Measurements from ENCODE around the gene REV1.
"Not testable (repeated sequence)": the region's sequence is repeated elsewhere in the genome, so short reads cannot be mapped to it uniquely, and the experiment has no call there.

Gene REV1

DNA sequence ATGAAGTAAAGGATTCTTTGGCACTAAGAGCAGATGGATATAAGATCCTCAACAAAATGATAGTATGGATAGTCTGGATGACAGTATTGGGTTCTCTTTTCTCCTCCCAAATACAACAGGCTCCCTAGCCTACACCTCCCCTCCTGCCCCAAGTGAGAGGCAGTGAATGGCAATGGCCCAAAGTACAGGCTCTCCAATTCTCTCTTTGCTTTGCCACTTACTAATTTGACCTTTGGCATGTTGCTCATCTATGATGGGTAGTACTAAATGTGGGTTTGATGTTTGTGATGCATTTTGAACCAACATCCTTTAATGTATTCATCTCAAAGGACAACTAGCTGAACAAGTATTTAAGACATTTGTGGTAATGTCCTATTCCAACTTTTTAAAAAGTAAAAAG lies 86.7 kb downstream of the REV1 start:
- no peak for DNase-seq (ENCODE audit: low spot score)

DNA sequence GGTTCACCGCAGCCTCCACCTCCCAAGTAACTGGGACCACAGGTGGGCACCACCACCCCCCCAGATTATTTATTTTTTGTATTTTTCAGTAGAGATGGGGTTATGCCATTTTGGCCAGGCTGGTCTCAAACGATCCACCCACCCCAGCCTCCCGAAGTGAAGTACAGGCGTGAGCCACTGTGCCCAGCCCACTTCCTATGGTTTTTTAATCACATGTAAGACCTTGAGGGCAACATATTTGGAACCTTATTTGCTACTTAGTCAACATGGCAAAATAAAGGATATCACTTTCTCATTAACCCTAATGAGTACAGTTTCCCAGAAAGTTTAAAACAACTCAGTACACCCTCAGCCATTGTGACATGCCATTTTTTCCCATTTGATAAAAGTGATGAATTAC lies 88.0 kb downstream of the REV1 start:
- no peak for DNase-seq (ENCODE audit: low spot score)

DNA sequence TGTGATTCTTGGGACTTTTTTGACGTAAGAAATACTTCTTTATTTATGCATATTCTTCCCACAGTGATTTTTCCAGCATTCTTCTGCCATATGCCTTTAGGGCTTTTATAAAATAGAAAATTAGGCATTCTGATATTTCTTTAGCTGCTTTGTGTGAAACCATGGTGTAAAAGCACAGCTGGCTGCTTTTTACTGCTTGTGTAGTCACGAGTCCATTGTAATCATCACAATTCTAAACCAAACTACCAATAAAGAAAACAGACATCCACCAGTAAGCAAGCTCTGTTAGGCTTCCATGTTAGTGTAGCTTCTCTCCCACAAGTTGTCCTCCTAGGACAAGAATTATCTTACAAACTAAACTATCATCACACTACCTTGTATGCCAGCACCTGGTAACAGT lies 90.0 kb downstream of the REV1 start:
- no peak for DNase-seq (ENCODE audit: low spot score)

DNA sequence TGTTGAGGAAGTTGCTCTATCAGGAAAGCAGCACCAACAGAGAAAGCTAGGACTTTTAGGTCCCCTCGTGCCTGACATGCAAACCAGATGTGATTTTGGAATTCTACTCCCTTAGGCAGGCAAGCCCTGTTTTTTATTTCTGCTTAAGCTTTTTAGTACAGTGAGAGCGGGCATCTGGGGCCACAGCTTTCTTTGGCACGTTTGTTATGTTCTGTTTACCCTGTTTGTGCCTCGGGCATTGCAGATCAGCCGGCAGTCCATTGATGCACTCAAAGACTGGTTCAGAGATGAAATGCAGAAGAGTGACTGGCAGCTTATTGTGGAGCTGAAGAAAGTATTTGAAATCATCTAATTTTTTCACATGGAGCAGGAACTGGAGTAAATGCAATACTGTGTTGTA lies 90.8 kb downstream of the REV1 start:
- DNase-seq (ENCODE audit: low spot score): no peak

DNA sequence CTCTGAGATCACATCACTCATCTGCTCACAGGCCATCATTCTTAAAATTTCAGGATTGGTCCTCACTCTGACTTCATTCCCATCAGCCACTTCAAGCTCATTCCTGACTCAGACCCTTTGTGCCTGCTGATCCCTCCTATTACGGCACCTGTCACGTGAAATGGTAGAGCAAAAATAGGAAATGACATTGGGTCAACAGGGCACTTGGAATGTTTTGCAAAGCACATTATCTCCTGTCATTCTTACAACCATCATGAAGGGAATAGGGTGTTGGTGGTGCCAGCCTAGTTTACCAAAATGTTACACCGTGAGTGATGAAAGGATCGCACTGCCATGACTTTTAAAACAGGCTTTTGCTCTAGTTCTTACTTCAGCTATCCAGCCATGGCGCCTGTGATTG lies 91.5 kb downstream of the REV1 start:
- DNase-seq (ENCODE audit: low spot score): no peak

DNA sequence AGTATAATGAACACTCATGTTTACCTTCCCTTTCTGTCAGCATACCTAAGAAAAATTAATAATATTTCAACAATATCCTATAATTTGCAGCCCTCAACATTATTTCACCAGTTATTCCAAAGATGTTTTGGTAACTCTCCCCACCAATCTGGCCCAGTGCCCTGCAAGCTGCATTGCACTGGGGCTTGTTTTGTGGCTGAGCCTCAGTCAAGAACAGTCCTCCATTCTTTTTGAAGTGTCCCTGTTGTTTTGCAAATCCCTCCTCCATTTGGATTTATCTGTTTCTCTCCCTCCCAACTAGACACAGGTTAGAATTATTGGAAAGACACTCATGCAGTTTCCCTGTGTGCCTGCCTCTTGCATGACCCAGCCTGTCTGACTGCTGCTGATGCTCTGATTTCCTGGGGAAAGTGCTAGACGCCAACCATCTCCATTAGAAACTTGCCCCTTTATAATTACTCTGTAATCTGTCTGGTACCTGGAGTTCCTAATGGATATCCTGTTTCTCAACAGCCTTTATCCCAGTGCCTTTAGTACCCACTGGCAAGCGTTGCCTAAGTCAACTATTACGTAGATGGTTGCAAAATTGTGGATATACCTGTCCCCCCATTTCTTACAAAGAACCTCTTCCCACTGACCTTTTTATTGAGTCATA lies 92.4 kb downstream of the REV1 start:
- DNase-seq (ENCODE audit: low spot score): no peak

DNA sequence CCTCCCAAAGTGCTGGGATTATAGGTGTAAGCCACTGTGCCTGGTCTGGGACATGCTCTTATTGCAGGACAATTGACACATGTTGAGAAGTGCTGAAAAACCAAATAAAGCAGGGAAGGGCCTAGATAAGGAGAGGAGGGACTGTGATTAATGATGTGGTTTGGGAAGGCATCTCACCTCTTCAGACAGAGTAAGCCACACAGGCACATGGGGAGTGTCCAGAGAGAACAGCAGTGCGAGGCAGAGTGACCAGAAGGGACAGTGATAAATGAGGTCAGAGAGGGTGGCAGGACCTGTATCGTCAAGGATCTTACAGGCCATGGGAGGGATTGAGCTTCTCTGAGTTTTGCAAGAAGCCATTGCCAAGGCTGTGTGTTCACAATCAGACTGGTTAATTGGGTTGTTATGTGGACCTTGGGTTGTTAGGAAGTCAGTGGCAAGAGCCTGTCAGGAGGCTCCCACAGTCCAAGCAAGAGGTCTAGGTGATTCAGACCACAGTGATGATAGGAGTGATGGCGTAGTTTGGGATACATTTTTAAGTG lies 94.2 kb downstream of the REV1 start:
- no peak for DNase-seq (ENCODE audit: low spot score)

DNA sequence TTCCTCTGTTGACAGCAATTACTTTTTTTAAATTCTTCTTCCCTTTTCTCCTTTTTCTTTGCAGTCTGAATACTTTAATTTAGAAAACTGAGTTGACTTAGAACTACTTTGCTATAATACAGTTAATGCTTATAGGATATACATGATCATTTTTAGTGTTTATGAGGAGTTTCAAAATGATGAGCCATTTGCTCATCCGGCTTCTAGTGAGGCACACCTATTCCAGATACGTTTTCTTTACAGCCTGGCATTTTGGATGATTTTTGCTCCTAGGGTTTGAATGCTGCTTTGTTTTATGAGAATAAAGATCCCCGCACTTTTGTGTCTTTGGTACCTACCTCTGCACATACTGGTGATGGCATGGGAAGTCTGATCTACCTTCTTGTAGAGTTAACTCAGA lies 99.9 kb downstream of the REV1 start:
- no peak for DNase-seq (ENCODE audit: low spot score)

DNA sequence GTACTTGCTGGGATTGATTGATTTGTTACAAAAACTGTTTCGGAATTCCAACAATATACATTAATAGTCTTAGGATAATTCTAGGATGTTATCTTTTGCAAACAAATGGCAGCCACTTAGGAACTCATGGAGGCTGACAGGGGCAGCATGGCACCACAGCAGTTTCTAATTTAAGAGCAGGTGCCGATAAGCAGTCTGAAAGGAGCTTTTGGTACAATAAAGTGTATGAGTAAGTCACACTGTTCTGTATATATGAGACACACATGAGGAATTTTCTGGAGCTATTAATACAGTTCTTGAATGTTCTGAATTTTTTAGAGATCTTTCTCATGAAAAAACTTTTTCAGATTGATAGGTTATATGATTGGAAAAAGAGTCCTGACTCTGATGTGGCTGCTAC lies 100.4 kb downstream of the REV1 start:
- no peak for DNase-seq (ENCODE audit: low spot score)

DNA sequence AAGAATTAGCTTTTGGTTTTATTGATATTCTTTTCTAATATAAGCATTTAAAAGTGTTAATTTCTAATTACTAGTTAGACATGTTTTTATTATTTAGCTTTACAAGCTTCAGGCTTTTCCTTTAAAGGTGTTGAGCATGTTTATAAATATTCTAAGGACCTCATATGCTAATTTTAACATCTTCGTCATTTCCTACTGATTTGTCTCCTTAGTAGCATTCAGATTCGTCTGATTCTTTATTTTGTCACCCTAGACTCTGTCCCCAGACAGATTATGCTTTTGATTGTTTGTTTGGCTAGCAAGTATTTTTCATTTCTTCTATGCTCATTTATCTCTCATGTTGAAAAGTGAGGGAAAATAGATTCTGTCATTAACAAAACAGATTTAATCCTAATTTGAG lies 100.9 kb downstream of the REV1 start:
- no peak for DNase-seq (ENCODE audit: low spot score)

DNA sequence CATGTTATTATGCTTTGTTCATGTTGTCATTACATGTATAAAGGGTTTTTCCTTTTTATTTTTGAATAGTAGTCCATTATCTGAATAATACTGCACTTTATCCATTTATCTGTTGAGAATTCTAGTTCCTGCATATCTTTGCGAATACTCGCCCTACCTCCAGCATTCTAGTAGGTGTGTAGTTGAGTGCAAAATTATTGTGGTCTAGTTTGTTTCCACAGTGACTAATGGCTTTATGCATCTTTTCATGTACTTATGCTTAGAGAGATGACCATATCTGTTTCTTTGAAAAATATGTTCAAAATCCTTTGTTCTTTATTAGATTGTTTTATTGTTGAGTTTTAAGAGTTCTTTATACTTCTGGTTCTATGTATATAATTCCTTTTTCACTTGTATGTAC lies 103.8 kb downstream of the REV1 start:
- no peak for DNase-seq (ENCODE audit: low spot score)

DNA sequence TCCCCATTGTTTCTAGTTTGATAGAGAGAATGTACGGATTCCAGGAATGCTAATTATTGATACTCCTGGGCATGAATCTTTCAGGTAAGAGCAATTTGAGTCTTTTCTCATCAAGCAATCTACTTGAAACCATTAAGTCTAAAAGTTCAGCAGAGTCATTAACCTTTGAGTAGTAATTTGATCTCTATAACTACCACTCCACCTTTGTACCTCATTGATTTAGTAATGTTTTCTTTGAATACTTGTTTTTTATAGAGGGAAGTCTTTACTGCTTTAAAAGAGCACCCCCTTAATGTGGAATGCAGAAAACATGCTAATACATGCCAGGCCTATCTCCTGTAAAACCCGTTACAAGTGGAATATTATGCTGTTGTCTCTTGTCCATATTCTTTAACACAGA lies 107.7 kb downstream of the REV1 start:
- no peak for DNase-seq (ENCODE audit: low spot score)

DNA sequence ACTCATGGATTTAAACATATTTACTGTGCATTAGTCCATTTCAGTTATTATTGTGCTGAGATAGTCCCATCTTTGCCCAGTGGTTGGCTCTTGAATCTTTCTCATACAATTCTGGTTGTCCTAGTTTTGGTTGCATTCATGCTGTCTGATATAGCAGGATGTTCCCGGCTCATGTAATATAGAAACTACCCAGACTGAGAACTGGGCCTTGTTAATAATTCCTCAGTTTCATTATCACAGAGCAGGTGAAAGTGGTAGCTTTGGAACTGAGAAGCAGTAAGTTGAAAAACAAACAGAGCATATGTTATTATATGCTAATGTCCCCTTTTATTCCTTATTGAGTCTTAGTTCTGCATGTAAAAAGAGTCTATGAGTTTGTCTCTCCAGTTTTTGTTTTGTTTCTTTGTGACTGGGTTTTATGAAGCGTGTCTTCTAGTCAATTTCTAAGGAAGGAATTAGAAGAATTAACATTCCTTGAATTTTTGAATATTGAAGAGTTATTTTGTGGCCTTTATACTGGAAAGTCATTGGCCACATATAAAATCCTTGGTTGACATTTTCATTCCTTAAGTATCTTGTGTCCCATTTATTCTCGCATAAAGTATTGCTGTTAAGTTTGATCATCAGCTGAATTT lies 109.3 kb downstream of the REV1 start:
- no peak for DNase-seq (ENCODE audit: low spot score)

DNA sequence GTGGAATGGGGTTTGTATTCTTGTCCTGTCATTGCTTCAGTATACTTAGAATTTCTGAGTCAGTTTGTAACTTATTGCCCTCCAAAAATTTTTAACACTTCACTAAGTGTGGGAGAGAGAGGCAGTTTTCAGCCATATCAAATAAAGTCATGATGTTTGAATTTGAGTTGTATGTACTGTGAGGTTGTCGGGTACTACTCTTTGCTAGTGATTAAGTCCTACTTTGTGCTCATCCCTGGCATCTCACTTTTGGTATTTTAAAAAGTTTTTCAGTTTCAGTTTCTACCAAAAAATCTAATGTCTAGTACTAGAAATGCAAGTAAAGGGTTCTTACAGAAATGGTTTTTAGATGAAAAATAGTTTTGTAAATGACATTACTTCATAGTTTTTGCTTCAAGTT lies 111.9 kb downstream of the REV1 start:
- DNase-seq (ENCODE audit: low spot score): no peak

DNA sequence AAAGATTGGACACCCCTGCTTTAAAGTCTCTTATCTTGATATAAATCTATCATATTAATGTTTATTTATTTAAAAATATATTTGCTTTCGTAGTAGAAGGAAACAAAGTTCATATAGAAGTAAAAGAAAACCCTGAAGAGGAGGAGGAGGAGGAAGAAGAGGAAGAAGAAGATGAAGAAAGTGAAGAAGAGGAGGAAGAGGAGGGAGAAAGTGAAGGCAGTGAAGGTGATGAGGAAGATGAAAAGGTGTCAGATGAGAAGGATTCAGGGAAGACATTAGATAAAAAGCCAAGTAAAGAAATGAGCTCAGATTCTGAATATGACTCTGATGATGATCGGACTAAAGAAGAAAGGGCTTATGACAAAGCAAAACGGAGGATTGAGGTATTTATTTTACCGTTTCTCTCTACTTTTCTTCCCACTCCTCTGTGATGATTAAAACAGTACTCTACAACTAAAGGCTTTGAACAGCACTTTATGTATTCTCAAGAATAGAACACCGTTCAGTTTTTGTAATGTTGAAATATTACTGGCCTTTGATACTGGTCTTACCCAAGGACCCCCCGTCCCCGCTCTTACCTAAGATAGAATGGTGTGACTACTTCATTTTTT lies 113.5 kb downstream of the REV1 start:
- DNase-seq (ENCODE audit: low spot score): no peak

DNA sequence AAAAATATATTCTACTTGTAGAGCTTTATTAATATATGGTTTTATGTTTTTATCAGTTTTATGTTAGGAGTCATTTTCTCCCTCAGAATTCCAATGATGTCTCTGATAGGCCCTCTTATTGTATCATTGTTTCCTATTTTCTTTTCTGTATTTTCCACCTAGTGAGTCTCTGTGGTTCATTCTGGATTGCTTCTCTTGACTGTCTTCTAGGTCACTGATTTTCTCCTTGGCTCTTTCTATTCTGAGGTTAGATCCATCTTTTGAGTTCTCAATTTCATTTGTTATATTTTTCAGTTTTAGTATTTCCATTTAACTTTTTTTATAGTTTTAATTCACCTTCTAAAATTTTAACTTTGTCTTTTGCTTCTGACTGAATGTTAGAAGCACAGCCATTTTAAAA lies 115.1 kb downstream of the REV1 start:
- no peak for DNase-seq (ENCODE audit: low spot score)

DNA sequence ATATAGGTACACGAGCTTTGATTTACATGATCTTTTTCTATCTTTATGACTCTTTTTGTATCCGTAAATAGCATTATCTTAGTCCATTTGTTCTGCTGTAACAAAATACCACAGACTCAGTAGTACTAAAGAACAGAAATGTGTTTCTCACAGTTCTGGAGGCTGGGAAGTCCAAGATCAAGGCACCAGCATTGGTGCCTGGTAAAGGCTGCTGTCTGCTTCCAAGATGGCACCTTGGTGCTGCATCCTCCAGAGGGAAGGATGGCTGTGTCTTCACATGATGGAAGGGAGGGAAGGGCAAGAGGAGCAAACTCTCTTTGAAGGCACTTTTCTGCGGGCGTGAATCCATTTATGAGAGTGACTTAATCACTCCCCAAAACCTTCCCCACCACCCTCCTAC lies 116.7 kb downstream of the REV1 start:
- no peak for DNase-seq (ENCODE audit: low spot score)

DNA sequence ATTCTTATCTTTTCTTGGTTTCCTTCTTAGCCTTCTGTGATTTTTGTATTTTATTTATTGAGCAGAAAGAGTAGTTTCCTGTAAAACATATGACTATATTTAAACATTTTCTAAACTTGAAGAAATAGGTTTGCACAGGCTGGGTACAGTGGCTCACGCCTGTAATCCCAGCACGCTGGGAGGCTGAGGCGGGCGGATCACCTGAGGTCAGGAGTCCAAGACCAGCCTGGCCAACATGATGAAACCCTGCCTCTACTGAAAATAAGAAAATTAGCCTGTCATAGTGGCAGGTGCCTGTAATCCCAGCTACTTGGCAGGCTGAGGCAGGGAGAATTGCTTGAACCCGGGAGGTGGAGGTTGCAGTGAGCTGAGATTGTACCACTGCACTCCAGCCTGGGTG lies 121.0 kb downstream of the REV1 start:
- DNase-seq (ENCODE audit: low spot score): not testable (repeated sequence)

DNA sequence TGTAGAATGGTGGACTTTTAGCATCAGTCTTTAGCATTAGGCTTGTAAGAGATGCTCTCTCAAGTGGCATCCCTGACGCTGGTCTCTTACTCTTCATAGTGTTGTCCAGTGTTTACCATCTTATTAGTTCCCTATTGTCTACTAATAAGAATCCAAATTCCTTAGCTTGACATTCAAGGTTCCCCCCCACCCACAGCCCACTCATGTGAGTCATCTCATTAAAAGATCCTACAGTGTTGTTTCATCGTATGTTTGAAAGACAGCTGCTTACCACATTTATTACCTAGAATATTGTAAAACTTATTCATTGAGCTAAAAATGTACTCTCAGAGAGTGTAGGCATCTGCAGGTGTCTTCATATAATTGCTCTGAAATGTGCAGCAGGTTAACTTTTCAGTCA lies 124.2 kb downstream of the REV1 start:
- no peak for DNase-seq (ENCODE audit: low spot score)

DNA sequence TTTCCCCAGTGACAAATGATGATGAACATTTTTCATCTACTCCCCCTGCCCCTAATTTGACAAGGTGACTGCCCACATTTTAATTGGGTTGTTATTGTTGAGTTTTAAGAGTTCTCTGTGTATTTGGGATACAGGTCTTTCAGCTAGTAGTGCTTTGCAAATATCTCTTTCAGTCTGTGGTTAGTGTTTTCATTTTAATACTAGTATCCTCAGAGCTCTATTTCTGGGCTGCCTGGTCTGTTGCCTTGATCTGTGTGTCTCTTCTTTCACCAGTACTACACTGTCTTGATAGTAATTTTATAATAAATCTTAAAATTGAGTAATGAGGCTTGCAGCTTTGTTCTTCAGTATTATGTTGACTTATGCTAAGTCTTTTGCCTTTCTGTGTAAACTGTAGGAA lies 133.0 kb downstream of the REV1 start:
- DNase-seq (ENCODE audit: low spot score): no peak

DNA sequence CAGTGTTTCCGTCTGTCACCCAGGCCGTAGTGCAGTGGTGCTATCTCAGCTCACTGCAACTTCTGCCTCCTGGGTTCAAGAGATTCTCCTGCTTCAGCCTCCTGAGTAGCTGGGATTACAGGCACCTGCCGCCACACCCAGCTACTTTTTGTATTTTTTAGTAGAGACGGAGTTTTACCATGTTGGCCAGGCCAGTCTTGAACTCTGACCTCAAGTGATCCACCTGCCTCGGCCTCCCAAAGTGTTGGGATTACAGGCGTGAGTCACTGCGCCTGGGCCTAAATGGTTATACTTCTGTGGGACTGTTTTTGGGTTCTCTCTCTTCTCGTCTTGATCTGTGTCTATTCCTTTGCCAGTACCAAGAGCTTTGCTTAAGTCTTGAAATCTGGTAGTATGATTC lies 135.0 kb downstream of the REV1 start:
- not testable (repeated sequence) for DNase-seq (ENCODE audit: low spot score)

DNA sequence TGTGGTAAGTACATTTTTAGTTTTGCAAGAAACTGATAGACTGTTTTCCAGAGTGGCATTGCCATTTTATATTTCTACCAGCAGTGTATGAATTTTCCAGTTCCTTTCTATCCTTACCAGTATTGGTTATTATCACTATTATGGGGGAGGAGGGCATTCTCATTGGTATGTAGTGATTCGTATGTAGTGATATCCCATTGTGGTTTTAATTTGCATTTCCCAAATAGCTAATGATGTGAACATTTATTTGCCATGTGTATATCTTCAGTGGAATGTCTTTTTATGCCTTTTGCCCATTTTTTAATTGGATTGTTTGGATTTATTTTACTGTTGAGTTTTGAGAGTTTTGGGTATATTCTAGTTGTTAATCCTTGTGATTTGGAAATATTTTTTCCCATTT lies 135.7 kb downstream of the REV1 start:
- DNase-seq (ENCODE audit: low spot score): no peak
